SK-MEL-5 (cell line): ENCODE results near the gene BSG. TPM values are rescaled to one million over a fixed set of nuclear protein-coding genes. Genes with fewer than 3 reads are reported as not detected.

ENCODE experiments used
- DNase-seq: peaks from one replicate; pipeline ENCODE4 v3.0.0-alpha.2; 2016; ENCODE audit warnings: low read depth, low spot score
- in situ Hi-C: cut with HindIII; loops from 2 replicates; pipeline ENCODE4 v1.10.0; 2016; ENCODE audit warnings: low sequenced_read_pairs, high pct_unique_total_duplicates, low pct_unique_long_range_greater_than_20kb
- polyA plus RNA-seq, 2 experiments: library from polyadenylated mRNA; depleted of rRNA; stranded (reverse); fragments of >200 nt; gene quantifications; 2 replicates each; pipeline ENCODE4 v1.2.3, GENCODE V29; 2015
- total RNA-seq: library from RNA; depleted of rRNA; stranded (reverse); fragments of >200 nt; shearing (Covaris generic); gene quantifications from 2 replicates; pipeline ENCODE4 v1.2.3, GENCODE V29; 2014; rRNA removed

Gene BSG
- 399 and 435 TPM in 2 replicates for total RNA-seq
- polyA plus RNA-seq (2015; cell fraction: cytosol; rRNA removed) = 765 and 840 TPM in 2 replicates
- polyA plus RNA-seq (2015; cell fraction: nucleus; rRNA removed) = 74.5 and 77.4 TPM in 2 replicates

- DNase-seq = peak; percentile 94
- in situ Hi-C loops = no loop called here
Observed at GRCh38 chr19:572140-572742, at the start of gene BSG. Gene BSG, plus strand, starts transcription at chr19:572596. Its CDS starts 39 bp downstream, at chr19:572635.

GRCh38 chr19:522726-523125 lies 49.7 kb upstream of the BSG start:
- in situ Hi-C loops = no loop called here
- DNase-seq = no peak

- no peak for DNase-seq
- in situ Hi-C loops = no loop called here
Observed at GRCh38 chr19:524062-524674, 48.2 kb upstream of the BSG start.

GRCh38 chr19:525029-525428 lies 47.4 kb upstream of the BSG start:
- DNase-seq = no peak
- in situ Hi-C loops = no loop called here

GRCh38 chr19:525857-526419 lies 46.5 kb upstream of the BSG start:
- in situ Hi-C loops = no loop called here
- no peak for DNase-seq

- in situ Hi-C loops = no loop called here
- no peak for DNase-seq
Observed at GRCh38 chr19:530134-531008, 42.0 kb upstream of the BSG start.

GRCh38 chr19:531009-531752 lies 41.2 kb upstream of the BSG start:
- in situ Hi-C loops = no loop called here
- DNase-seq = peak; percentile 73

- no peak for DNase-seq
- in situ Hi-C loops = no loop called here
Observed at GRCh38 chr19:531753-532560, 40.4 kb upstream of the BSG start, which contains the start of gene CDC34. Gene CDC34, plus strand, starts transcription at chr19:531760. Its CDS starts 172 bp downstream, at chr19:531932.

- peak; percentile 44 for DNase-seq
- in situ Hi-C loops = no loop called here
Observed at GRCh38 chr19:532561-533363, 39.6 kb upstream of the BSG start.

- no peak for DNase-seq
- in situ Hi-C loops = no loop called here
Observed at GRCh38 chr19:533364-534058, 38.9 kb upstream of the BSG start.

GRCh38 chr19:534088-534487 lies 38.3 kb upstream of the BSG start:
- no peak for DNase-seq
- in situ Hi-C loops = no loop called here

GRCh38 chr19:535017-535835 lies 37.2 kb upstream of the BSG start:
- DNase-seq = no peak
- in situ Hi-C loops = no loop called here

- in situ Hi-C loops = no loop called here
- no peak for DNase-seq
Observed at GRCh38 chr19:536031-536880, 36.1 kb upstream of the BSG start.

- in situ Hi-C loops = no loop called here
Observed at GRCh38 chr19:536881-537404, 35.5 kb upstream of the BSG start.

More at GRCh38 chr19:536881-537404, 35.5 kb upstream of the BSG start:
- no peak for DNase-seq
